HEK293T (cell line): ENCODE measurements around the gene ZNF764.

Experiments
- CTCF ChIA-PET: fragments of 350-600 bp; formaldehyde crosslinking; extraction: SDS; loops from one replicate; lab custom pipeline; 2021; ENCODE audit warnings: antibody characterized with exemption, inconsistent platforms; lab: Yijun Ruan, JAX
- POLR2A ChIA-PET: fragments of 350-600 bp; formaldehyde crosslinking; extraction: SDS; loops from one replicate; lab custom pipeline; 2020; ENCODE audit warnings: antibody characterized with exemption, inconsistent platforms; lab: Yijun Ruan, JAX
- DNase-seq: peaks from one replicate; pipeline ENCODE4 v3.0.0; 2012; ENCODE audit warnings: mixed read lengths; ENCODE audit errors: extremely low spot score
- ARNT ChIP-seq: fragments of 450-650 bp; IDR thresholded peaks from 2 replicates; pipeline ENCODE4 v1.6.1; 2017; ENCODE audit warnings: mild to moderate bottlenecking
- BHLHE40 ChIP-seq: fragments of 450-650 bp; IDR thresholded peaks from 2 replicates; pipeline ENCODE4 v1.6.1; 2016; ENCODE audit warnings: mild to moderate bottlenecking, moderate library complexity, borderline replicate concordance
- CTBP1 ChIP-seq: fragments of 450-650 bp; IDR thresholded peaks from 2 replicates; pipeline ENCODE4 v1.6.1; 2016; ENCODE audit warnings: borderline replicate concordance
- ELF4 ChIP-seq: fragments of 450-650 bp; IDR thresholded peaks from 2 replicates; pipeline ENCODE4 v1.6.1; 2017; ENCODE audit warnings: antibody characterized with exemption
- FOXA1 ChIP-seq: fragments of 450-650 bp; IDR thresholded peaks from 2 replicates; pipeline ENCODE4 v1.6.1; 2016; ENCODE audit warnings: mild to moderate bottlenecking
- FOXK2 ChIP-seq: fragments of 450-650 bp; IDR thresholded peaks from 2 replicates; pipeline ENCODE4 v1.6.1; 2016; ENCODE audit warnings: mild to moderate bottlenecking
- FOXM1 ChIP-seq: fragments of 450-650 bp; IDR thresholded peaks from 2 replicates; pipeline ENCODE4 v1.6.1; 2017; ENCODE audit warnings: mild to moderate bottlenecking, borderline replicate concordance
- HDGF ChIP-seq: fragments of 450-650 bp; IDR thresholded peaks from 2 replicates; pipeline ENCODE4 v1.6.1; 2017; ENCODE audit warnings: antibody characterized with exemption, borderline replicate concordance
- L3MBTL2 ChIP-seq: fragments of 450-650 bp; conservative IDR thresholded peaks from 2 replicates; pipeline ENCODE4 v1.6.1; 2016; ENCODE audit warnings: mild to moderate bottlenecking
- LEF1 ChIP-seq: fragments of 450-650 bp; IDR thresholded peaks from 2 replicates; pipeline ENCODE4 v1.6.1; 2017; ENCODE audit warnings: mild to moderate bottlenecking, borderline replicate concordance
- NFRKB ChIP-seq: fragments of 450-650 bp; IDR thresholded peaks from 2 replicates; pipeline ENCODE4 v1.6.1; 2016; ENCODE audit warnings: mild to moderate bottlenecking, moderate library complexity
- SP1 ChIP-seq: fragments of 450-650 bp; IDR thresholded peaks from 2 replicates; pipeline ENCODE4 v1.6.1; 2017
- SUZ12 ChIP-seq: fragments of 450-650 bp; IDR thresholded peaks from 2 replicates; pipeline ENCODE4 v1.6.1; 2016; ENCODE audit warnings: mild to moderate bottlenecking
- TARDBP ChIP-seq: fragments of 450-650 bp; IDR thresholded peaks from 2 replicates; pipeline ENCODE4 v1.6.1; 2016
- ZNF384 ChIP-seq: fragments of 450-650 bp; IDR thresholded peaks from 2 replicates; pipeline ENCODE4 v1.6.1; 2016
- TF ChIP-seq, protein P1 (sequence below): fragments of 450-650 bp; IDR thresholded peaks from 2 replicates; pipeline ENCODE4 v1.6.1; 2016

The ZNF764 gene

DNA sequence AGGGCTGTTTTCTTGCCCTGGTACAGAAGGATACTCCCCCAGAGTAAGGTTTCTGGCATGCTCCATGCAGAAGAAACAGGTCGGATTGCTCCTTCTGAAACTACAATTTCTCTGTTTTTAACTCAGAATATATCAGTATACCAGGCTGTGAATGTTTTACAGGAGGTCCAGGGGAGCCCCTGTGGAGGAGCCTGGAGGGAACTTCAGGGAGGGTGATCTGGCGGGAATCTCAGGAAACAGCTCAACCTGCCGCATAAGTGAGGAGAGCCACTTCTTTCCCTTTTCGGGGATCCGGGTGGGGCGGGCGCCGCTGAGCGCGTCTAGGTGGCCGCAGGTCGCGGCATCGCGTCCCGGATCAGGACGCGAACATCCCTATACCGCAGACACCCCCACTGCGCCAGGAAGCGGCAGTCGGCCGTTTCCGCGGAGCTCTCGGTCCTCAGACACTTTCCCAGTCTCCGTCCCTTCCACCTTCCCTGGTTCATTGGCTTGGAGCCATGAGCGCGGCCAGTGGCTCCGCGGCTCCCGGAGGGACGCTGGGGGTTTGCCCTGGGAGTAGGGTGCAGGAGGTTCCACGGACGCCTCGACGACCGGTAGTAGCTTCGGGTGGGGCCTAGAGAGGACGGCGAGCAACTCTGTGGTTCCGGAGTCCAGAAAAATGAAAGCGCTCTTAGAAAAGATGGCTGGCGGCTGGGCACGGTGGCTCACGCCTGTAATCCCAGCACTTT, 3.1 kb upstream of the ZNF764 start:
- CTCF ChIA-PET = interaction anchor here (0.8 to 1.4 kb wide), 2 partner anchors 37 to 54 kb away, joined by 4 read pairs; no protein-coding TSS in a partner anchor
- POLR2A ChIA-PET = interaction anchor here (0.9 to 3.5 kb wide), 3 partner anchors 10 to 73 kb away, joined by 3 to 24 read pairs (median 3); partner anchors contain the start of genes ZNF688 and ZNF689
- DNase-seq = no peak
- TF ChIP-seq L3MBTL2 (no peak), TARDBP (no peak), SUZ12 (no peak), ELF4 (no peak), FOXK2 (no peak), NFRKB (no peak), CTBP1 (no peak), LEF1 (no peak), HDGF (no peak), ARNT (no peak), ZNF384 (no peak), SP1 (no peak), FOXA1 (no peak)
- TF ChIP-seq, protein P1, sequence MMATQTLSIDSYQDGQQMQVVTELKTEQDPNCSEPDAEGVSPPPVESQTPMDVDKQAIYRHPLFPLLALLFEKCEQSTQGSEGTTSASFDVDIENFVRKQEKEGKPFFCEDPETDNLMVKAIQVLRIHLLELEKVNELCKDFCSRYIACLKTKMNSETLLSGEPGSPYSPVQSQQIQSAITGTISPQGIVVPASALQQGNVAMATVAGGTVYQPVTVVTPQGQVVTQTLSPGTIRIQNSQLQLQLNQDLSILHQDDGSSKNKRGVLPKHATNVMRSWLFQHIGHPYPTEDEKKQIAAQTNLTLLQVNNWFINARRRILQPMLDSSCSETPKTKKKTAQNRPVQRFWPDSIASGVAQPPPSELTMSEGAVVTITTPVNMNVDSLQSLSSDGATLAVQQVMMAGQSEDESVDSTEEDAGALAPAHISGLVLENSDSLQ = no peak

GRCh38 chr16:30559690-30560089, 1.5 kb upstream of the ZNF764 start:
- ChIA-PET POLR2A (interaction anchor here (0.7 to 3.5 kb wide), 6 partner anchors 11 to 33 kb away, joined by 5 to 181 read pairs (median 25); partner anchors contain the start of genes ZNF688 and ZNF747), CTCF (interaction anchor here (2.0 kb wide), 1 partner anchor 38 kb away, joined by 7 read pairs; no protein-coding TSS in a partner anchor)
- no peak for TF ChIP-seq TARDBP
- no peak for TF ChIP-seq SUZ12
- TF ChIP-seq, protein P1 = no peak
- TF ChIP-seq BHLHE40 = no peak
- no peak for TF ChIP-seq FOXK2
- no peak for TF ChIP-seq FOXM1
- TF ChIP-seq CTBP1 = no peak
- no peak for TF ChIP-seq ELF4
- TF ChIP-seq L3MBTL2 = no peak
- no peak for TF ChIP-seq ARNT
- no peak for TF ChIP-seq LEF1
- TF ChIP-seq FOXA1 = no peak
- TF ChIP-seq ZNF384 = no peak
- TF ChIP-seq HDGF = no peak
- no peak for TF ChIP-seq NFRKB
- DNase-seq = no peak

GRCh38 chr16:30558789-30559377, 709 bp upstream of the ZNF764 start:
- ChIA-PET POLR2A (interaction anchor here (0.6 to 3.3 kb wide), 41 partner anchors 9 to 431 kb away, joined by 3 to 181 read pairs (median 4); partner anchors contain the start of genes DCTPP1, PRR14, ZNF688 and ZNF689), CTCF (interaction anchor here (0.6 to 2.4 kb wide), 10 partner anchors 10 to 129 kb away, joined by 3 to 19 read pairs (median 4); partner anchors contain the start of genes DCTPP1, ZNF688 and ZNF747)
- no peak for DNase-seq
- TF ChIP-seq CTBP1 (no peak), FOXK2 (no peak), ARNT (no peak), SP1 (no peak), ZNF384 (no peak), L3MBTL2 (no peak; the same call in 1 of the 2 replicates), SUZ12 (no peak), FOXM1 (no peak), ELF4 (no peak), TARDBP (no peak), HDGF (no peak), LEF1 (no peak), NFRKB (no peak), BHLHE40 (no peak), FOXA1 (no peak)
- TF ChIP-seq, protein P1 = no peak

GRCh38 chr16:30557707-30557956, 542 bp downstream of the ZNF764 start:
- ChIA-PET POLR2A (interaction anchor here (0.6 to 3.3 kb wide), 17 partner anchors 9 to 402 kb away, joined by 3 to 181 read pairs (median 12); partner anchors contain the start of genes DCTPP1, ZNF688, ZNF689 and ZNF747), CTCF (interaction anchor here (0.6 to 2.4 kb wide), 5 partner anchors 11 to 128 kb away, joined by 3 to 19 read pairs (median 5); partner anchors contain the start of genes DCTPP1 and ZNF747)
- DNase-seq = no peak
- TF ChIP-seq ELF4 (no peak), L3MBTL2 (no peak), BHLHE40 (no peak), NFRKB (no peak), FOXA1 (no peak), TARDBP (no peak), SP1 (no peak), ZNF384 (no peak)
- TF ChIP-seq, protein P1 = no peak

GRCh38 chr16:30556125-30556473, 2.1 kb downstream of the ZNF764 start:
- ChIA-PET CTCF (no interaction called here), POLR2A (interaction anchor here (2.5 to 3.5 kb wide), 2 partner anchors 16 to 21 kb away, joined by 12 to 24 read pairs; partner anchors contain the start of genes ZNF688 and ZNF747)
- TF ChIP-seq FOXA1 (no peak), NFRKB (no peak), FOXM1 (no peak), SP1 (no peak), ELF4 (no peak), CTBP1 (no peak), LEF1 (no peak), HDGF (no peak), SUZ12 (no peak), ZNF384 (no peak), TARDBP (no peak), L3MBTL2 (no peak), ARNT (no peak)
- DNase-seq = no peak
